Measurements from ENCODE around the gene SNRPF. TPM values are rescaled to one million over a fixed set of nuclear protein-coding genes. Genes with fewer than 3 reads are reported as not detected.
"Not testable (repeated sequence)": the region's sequence is repeated elsewhere in the genome, so short reads cannot be mapped to it uniquely, and the experiment has no call there.

Gene SNRPF
- 100 to 1,000 TPM in 1 of 3 donors, 10 to 100 TPM in 2; 84.3 to 101 (median 84.8) TPM for polyA plus RNA-seq (ENCODE audit: insufficient read length in 3 of 3)
- long read RNA-seq, donor 1, transcript SNRPF-201 (4 exons, 1,389 nt) = major isoform, 126 of 132 reads
- long read RNA-seq, donor 1, partial matches to known transcripts = 0 of 132 reads
- long read RNA-seq, donor 1, other reads (novel, unspliced or antisense) = 0 of 132 reads
- long read RNA-seq, donor 2, transcript SNRPF-201 (4 exons, 1,389 nt) = major isoform, 132 of 140 reads
- long read RNA-seq, donor 2, partial matches to known transcripts = 6 of 140 reads
- long read RNA-seq, donor 2, other reads (novel, unspliced or antisense) = 0 of 140 reads
- long read RNA-seq, donor 3, transcript SNRPF-201 (4 exons, 1,389 nt) = major isoform, 131 of 146 reads
- long read RNA-seq, donor 3, partial matches to known transcripts = 12 of 146 reads
- long read RNA-seq, donor 3, other reads (novel, unspliced or antisense) = 0 of 146 reads
- long read RNA-seq, donor 4, transcript SNRPF-201 (4 exons, 1,389 nt) = major isoform, 139 of 158 reads
- long read RNA-seq, donor 4, partial matches to known transcripts = 15 of 158 reads
- long read RNA-seq, donor 4, other reads (novel, unspliced or antisense) = 0 of 158 reads
- long read RNA-seq, donor 5, transcript SNRPF-201 (4 exons, 1,389 nt) = major isoform, 63 of 74 reads
- long read RNA-seq, donor 5, partial matches to known transcripts = 7 of 74 reads
- long read RNA-seq, donor 5, other reads (novel, unspliced or antisense) = 0 of 74 reads
- long read RNA-seq, donor 6, transcript SNRPF-201 (4 exons, 1,389 nt) = major isoform, 86 of 104 reads
- long read RNA-seq, donor 6, transcript SNRPF-202 (2 exons, 757 nt) = minor isoform, 5 of 104 reads
- long read RNA-seq, donor 6, partial matches to known transcripts = 11 of 104 reads
- long read RNA-seq, donor 6, other reads (novel, unspliced or antisense) = 0 of 104 reads
- long read RNA-seq, donor 7, transcript SNRPF-202 (2 exons, 757 nt) = minor isoform, 5 of 169 reads
- long read RNA-seq, donor 7, transcript SNRPF-201 (4 exons, 1,389 nt) = major isoform, 151 of 169 reads
- long read RNA-seq, donor 7, partial matches to known transcripts = 10 of 169 reads
- long read RNA-seq, donor 7, other reads (novel, unspliced or antisense) = 0 of 169 reads
- long read RNA-seq, donor 8, transcript SNRPF-201 (4 exons, 1,389 nt) = major isoform, 49 of 50 reads
- long read RNA-seq, donor 8, partial matches to known transcripts = 0 of 50 reads
- long read RNA-seq, donor 8, other reads (novel, unspliced or antisense) = 0 of 50 reads
- long read RNA-seq, donor 9, transcript SNRPF-201 (4 exons, 1,389 nt) = major isoform, 148 of 166 reads
- long read RNA-seq, donor 9, partial matches to known transcripts = 11 of 166 reads
- long read RNA-seq, donor 9, other reads (novel, unspliced or antisense) = 0 of 166 reads
- long read RNA-seq, donor 10, transcript SNRPF-201 (4 exons, 1,389 nt) = major isoform, 116 of 132 reads
- long read RNA-seq, donor 10, partial matches to known transcripts = 12 of 132 reads
- long read RNA-seq, donor 10, other reads (novel, unspliced or antisense) = 0 of 132 reads
- long read RNA-seq, donor 11, transcript SNRPF-201 (4 exons, 1,389 nt) = major isoform, 105 of 110 reads
- long read RNA-seq, donor 11, partial matches to known transcripts = 0 of 110 reads
- long read RNA-seq, donor 11, other reads (novel, unspliced or antisense) = 0 of 110 reads
- long read RNA-seq, donor 12, transcript SNRPF-201 (4 exons, 1,389 nt) = major isoform, 132 of 149 reads
- long read RNA-seq, donor 12, transcript SNRPF-203 (2 exons, 787 nt) = minor isoform, 5 of 149 reads
- long read RNA-seq, donor 12, partial matches to known transcripts = 9 of 149 reads
- long read RNA-seq, donor 12, other reads (novel, unspliced or antisense) = 0 of 149 reads
- long read RNA-seq, donor 13, transcript SNRPF-201 (4 exons, 1,389 nt) = major isoform, 70 of 72 reads
- long read RNA-seq, donor 13, partial matches to known transcripts = 0 of 72 reads
- long read RNA-seq, donor 13, other reads (novel, unspliced or antisense) = 0 of 72 reads
- long read RNA-seq, donor 14 = 0 reads
- long read RNA-seq, donor 15, transcript SNRPF-201 (4 exons, 1,389 nt) = major isoform, 114 of 122 reads
- long read RNA-seq, donor 15, partial matches to known transcripts = 5 of 122 reads
- long read RNA-seq, donor 15, other reads (novel, unspliced or antisense) = 0 of 122 reads
- long read RNA-seq, donor 16, transcript SNRPF-201 (4 exons, 1,389 nt) = major isoform, 150 of 163 reads
- long read RNA-seq, donor 16, partial matches to known transcripts = 8 of 163 reads
- long read RNA-seq, donor 16, other reads (novel, unspliced or antisense) = 0 of 163 reads

- peak; percentile 97 for DNase-seq
Observed at GRCh38 chr12:95858451-95859343, at the start of gene SNRPF. Gene SNRPF (plus strand): TSS chr12:95858952. CDS start chr12:95859074, 122 bp downstream.

GRCh38 chr12:95809000-95809680 is 49.6 kb upstream of the SNRPF start:
- no peak for DNase-seq

GRCh38 chr12:95810411-95810810 is 48.3 kb upstream of the SNRPF start:
- DNase-seq = no peak

- DNase-seq = not testable (repeated sequence)
Observed at GRCh38 chr12:95812155-95812554, 46.6 kb upstream of the SNRPF start.

GRCh38 chr12:95815632-95816212 is 43.0 kb upstream of the SNRPF start:
- peak; percentile 37 for DNase-seq

DNA sequence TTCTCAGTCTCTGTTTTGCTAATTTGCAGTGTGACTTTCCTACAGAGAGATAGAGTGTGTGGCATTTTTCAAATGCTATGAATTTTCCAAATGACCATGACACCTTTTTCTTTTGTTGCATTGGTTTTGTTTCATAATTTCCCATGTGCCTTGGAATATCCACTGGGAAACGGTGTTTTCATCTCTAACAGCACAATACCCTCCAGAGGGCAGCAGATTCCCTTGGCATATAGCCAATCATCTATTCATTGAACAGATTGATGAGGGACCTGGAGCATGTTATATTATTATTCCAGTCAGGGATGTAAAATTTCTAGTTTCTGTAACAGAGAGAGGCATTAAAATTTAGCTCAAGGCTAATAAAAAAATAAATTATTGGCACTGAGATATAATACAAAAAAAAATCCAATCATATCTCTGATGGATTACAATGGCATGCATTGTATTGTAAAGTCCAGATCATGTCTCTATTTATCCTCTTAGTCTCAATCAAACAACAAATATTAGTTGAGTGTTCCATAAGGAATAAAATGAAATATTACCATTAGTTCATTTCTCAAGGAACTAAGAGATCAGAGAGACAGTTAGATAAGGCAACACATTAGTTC is 38.6 kb upstream of the SNRPF start:
- DNase-seq = peak; percentile 20

DNA sequence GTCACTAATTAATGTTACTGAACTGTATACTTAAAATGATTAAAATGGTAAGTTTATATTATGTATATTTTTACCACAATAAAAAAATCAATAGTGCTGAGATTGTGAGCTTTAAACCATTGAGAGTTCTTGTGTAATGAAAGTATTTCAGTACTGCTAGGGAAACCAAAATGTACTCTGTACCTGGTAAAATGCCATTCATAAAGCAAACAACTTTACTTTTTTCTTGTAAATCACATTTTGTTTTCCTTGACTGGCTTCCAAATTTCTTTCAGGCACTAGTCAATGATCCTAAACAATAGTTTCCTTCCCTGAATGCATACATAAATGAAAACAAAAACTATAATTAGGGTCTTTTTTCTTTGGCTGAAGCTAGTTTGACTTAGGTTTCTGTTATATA is 29.4 kb upstream of the SNRPF start:
- no peak for DNase-seq

DNA sequence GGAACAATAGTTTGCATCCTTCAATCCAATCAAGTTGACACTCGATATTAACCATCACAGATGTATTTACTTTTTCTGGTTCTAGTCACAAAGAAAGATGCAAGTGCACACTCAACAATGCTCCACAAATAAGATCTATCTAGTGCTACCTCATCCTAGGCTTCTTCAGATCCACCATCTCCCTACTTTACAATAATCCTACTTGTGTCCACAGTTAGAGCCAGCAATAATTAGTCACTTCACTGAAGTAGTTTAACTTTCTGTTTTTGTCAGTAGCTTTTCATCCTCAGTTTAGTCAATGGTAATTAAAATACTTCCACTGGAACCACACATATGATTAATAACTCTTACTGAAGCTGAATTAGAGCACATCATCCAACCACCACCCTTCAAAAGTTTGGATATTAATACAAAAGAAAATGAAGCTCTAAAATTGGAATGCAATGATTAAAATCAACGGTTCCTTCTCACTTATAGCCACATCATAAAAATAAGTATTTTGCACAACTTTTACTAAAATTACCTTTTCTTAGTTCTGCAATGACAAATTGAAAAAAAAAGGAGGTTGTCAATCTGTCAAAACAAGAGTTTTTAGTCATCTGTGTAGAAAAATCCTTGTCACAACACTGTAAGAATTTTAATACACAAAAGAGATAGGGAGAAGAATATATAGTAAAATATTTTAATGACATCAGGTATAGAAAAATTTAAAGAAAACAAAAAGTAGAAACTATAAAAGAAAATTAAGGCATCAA is 28.2 kb upstream of the SNRPF start:
- DNase-seq = no peak

- no peak for DNase-seq
Observed at GRCh38 chr12:95834572-95834971, 24.2 kb upstream of the SNRPF start.

- DNase-seq = no peak
Observed at GRCh38 chr12:95836185-95836609, 22.6 kb upstream of the SNRPF start.

DNA sequence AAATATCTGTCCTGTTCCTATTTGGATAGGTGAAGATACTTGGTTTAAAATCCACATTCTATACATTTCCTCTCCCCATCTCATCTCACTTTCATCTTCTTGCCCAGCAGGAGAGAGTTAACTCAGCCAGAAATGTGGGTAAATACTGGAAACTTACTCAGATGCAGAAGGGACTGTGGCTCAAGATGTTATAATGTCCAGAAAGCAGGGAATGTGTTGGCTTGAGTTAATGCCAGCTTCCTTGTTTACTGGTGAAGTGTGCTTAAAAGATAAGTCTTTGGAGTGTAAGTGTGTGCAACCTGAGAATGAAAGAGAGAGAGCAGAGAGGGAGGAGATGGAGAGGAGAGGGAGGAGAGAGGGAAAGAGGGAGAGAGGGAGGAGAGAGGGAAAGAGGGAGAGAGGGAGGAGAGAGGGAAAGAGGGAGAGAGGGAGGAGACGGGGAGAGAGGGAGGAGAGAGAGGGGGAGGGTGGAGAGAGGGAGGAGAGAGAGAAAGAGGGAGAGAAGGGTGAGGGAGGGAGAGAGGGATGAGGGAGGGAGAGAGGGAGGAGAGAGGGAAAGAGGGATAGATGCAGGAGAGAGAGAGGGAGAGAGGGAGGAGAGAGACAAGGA is 22.0 kb upstream of the SNRPF start:
- no peak for DNase-seq

- DNase-seq = no peak
Observed at GRCh38 chr12:95837240-95838038, 21.3 kb upstream of the SNRPF start.

- no peak for DNase-seq
Observed at GRCh38 chr12:95838125-95838524, 20.6 kb upstream of the SNRPF start.

DNA sequence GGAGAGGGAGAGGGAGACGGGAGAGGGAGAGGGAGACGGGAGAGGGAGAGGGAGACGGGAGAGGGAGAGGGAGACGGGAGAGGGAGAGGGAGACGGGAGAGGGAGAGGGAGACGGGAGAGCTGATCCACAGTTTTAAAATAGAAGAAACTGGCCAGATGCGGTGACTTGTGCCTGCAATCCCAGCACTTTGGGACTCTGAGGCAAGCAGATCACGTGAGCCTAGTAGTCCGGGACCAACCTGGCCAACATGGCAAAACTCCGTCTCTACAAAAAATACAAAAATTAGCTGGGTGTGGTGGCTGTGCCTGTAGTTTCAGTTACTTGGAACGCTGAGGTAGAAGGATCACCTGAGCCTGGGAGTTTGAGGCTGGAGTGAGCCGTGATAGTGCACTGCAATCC is 16.3 kb upstream of the SNRPF start:
- DNase-seq = not testable (repeated sequence)
